ENCODE results near the gene TNS4. TPM values are rescaled to one million over a fixed set of nuclear protein-coding genes. Genes with fewer than 3 reads are reported as not detected.

The TNS4 gene
- total RNA-seq, 2 donors from 2014 or later = 0.89 to 2.5 TPM

- peak overlapping the region; percentile 41 for H3K27ac ChIP-seq (ENCODE audit: low read depth, low read length)
Observed at GRCh38 chr17:40458851-40459482, 42.5 kb downstream of the TNS4 start.

DNA sequence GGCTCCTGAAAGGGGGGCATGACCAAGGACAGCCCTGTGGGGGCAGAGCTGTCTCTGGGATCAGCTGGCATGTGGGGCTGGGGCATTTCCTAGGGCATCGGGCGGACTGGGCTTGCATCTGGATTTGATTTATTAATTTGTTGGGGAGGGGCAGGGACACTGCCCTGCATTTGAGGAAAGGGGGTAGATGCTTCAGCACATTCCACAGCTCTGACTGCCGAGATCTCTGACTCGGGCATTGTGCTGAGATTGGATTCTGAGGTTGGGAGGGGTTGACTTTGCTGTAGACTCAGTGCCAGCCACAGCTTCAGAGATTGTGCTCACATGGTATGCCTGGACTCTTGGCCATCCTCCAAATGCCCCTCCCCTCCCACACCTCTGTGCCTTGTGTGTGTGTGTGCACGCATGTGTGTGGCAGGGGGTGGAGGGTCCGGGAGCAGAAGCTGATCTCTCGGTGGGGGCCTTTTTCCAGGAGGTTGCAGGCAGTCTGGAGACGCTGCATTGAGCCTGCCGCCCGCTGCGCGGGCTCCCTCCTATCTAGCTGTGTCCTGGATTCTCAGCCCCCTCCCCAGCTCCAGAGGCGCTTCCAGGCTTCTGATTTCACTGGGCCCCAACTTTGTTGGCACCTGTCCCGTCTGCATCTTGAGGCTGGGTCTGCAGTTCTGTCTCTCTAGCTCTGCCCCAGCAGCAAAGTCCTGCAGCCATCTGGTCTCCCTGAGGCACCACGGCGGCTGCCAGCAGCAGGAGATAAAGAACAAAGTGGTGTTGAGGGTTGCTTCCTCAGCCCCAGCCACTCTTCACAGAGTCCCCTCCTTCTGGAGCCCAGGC, 43.2 kb downstream of the TNS4 start:
- H3K27ac ChIP-seq (ENCODE audit: low read depth, low read length) = peak overlapping the region; percentile 41
- H3K27me3 ChIP-seq (ENCODE audit: control insufficient read depth, insufficient read depth, low read length, poor library complexity, severe bottlenecking) = no peaks in the 10 kb centered on the region
- Mint-ChIP-seq H3K27me3 (ENCODE audit: insufficient read depth) (no peaks in the 10 kb centered on the region), H3K36me3 (ENCODE audit: low read depth) (peaks cover 28% of the 10 kb centered on the region), H3K4me3 (no peak overlapping the region), H3K27ac (peak overlapping the region; percentile 82), H3K9me3 (no peaks in the 10 kb centered on the region), H3K4me1 (peaks cover 19% of the 10 kb centered on the region)
- H3K9me3 ChIP-seq (ENCODE audit: control insufficient read depth, low read length) = no peaks in the 10 kb centered on the region
- H3K36me3 ChIP-seq (ENCODE audit: control insufficient read depth, insufficient read depth, low read length) = no peaks in the 10 kb centered on the region
- peaks cover 11% of the 10 kb centered on the region for H3K4me1 ChIP-seq (ENCODE audit: control insufficient read depth, insufficient read depth, low read length)
- WGBS, 2 experiments (ENCODE audit: insufficient coverage in 1 of 2, insufficient read length in 1 of 2) = 83 to 88% methylated on average over 4 to 16 of the region's 16 CpGs
- H3K4me3 ChIP-seq (ENCODE audit: low read length) = no peak overlapping the region
- DNase-seq = no peak
- no peak overlapping the region for H3K9ac ChIP-seq (ENCODE audit: extremely low read depth, low read length, poor library complexity, severe bottlenecking)
- TF ChIP-seq, protein P1, sequence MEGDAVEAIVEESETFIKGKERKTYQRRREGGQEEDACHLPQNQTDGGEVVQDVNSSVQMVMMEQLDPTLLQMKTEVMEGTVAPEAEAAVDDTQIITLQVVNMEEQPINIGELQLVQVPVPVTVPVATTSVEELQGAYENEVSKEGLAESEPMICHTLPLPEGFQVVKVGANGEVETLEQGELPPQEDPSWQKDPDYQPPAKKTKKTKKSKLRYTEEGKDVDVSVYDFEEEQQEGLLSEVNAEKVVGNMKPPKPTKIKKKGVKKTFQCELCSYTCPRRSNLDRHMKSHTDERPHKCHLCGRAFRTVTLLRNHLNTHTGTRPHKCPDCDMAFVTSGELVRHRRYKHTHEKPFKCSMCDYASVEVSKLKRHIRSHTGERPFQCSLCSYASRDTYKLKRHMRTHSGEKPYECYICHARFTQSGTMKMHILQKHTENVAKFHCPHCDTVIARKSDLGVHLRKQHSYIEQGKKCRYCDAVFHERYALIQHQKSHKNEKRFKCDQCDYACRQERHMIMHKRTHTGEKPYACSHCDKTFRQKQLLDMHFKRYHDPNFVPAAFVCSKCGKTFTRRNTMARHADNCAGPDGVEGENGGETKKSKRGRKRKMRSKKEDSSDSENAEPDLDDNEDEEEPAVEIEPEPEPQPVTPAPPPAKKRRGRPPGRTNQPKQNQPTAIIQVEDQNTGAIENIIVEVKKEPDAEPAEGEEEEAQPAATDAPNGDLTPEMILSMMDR (conservative IDR thresholded peaks at IDR 0.05) = no peak

More at GRCh38 chr17:40458851-40459482, 42.5 kb downstream of the TNS4 start:
- H3K4me1 ChIP-seq (ENCODE audit: control insufficient read depth, insufficient read depth, low read length) = peaks cover 11% of the 10 kb centered on the region
- WGBS, 2 experiments (ENCODE audit: insufficient coverage in 1 of 2, insufficient read length in 1 of 2) = 98 to 100% methylated on average over 4 to 12 of the region's 12 CpGs
- H3K9me3 ChIP-seq (ENCODE audit: control insufficient read depth, low read length) = no peaks in the 10 kb centered on the region
- H3K36me3 ChIP-seq (ENCODE audit: control insufficient read depth, insufficient read depth, low read length) = no peaks in the 10 kb centered on the region
- Mint-ChIP-seq H3K9me3 (no peaks in the 10 kb centered on the region), H3K4me1 (peaks cover 21% of the 10 kb centered on the region), H3K36me3 (ENCODE audit: low read depth) (peaks cover 22% of the 10 kb centered on the region), H3K27me3 (ENCODE audit: insufficient read depth) (no peaks in the 10 kb centered on the region), H3K4me3 (no peak overlapping the region), H3K27ac (peak overlapping the region; percentile 6)
- TF ChIP-seq, protein P1 (conservative IDR thresholded peaks at IDR 0.05) = no peak
- no peaks in the 10 kb centered on the region for H3K27me3 ChIP-seq (ENCODE audit: control insufficient read depth, insufficient read depth, low read length, poor library complexity, severe bottlenecking)
- no peak for DNase-seq
- no peak overlapping the region for H3K4me3 ChIP-seq (ENCODE audit: low read length)
- H3K9ac ChIP-seq (ENCODE audit: extremely low read depth, low read length, poor library complexity, severe bottlenecking) = no peak overlapping the region

- no peak for DNase-seq
- H3K9me3 ChIP-seq (ENCODE audit: control insufficient read depth, low read length) = no peaks in the 10 kb centered on the region
- Mint-ChIP-seq H3K4me1 (peaks cover 13% of the 10 kb centered on the region), H3K36me3 (ENCODE audit: low read depth) (peaks cover 32% of the 10 kb centered on the region), H3K9me3 (no peaks in the 10 kb centered on the region), H3K4me3 (no peak overlapping the region), H3K27ac (peak overlapping the region; percentile 82), H3K27me3 (ENCODE audit: insufficient read depth) (no peaks in the 10 kb centered on the region)
- no peaks in the 10 kb centered on the region for H3K27me3 ChIP-seq (ENCODE audit: control insufficient read depth, insufficient read depth, low read length, poor library complexity, severe bottlenecking)
- H3K9ac ChIP-seq (ENCODE audit: extremely low read depth, low read length, poor library complexity, severe bottlenecking) = no peak overlapping the region
- H3K4me3 ChIP-seq (ENCODE audit: low read length) = no peak overlapping the region
- no peak overlapping the region for H3K27ac ChIP-seq (ENCODE audit: low read depth, low read length)
- WGBS, 2 experiments (ENCODE audit: insufficient coverage in 1 of 2, insufficient read length in 1 of 2) = 94 to 100% methylated on average over 1 to 3 of the region's 3 CpGs
- TF ChIP-seq, protein P1 (conservative IDR thresholded peaks at IDR 0.05) = no peak
- peaks cover 11% of the 10 kb centered on the region for H3K4me1 ChIP-seq (ENCODE audit: control insufficient read depth, insufficient read depth, low read length)
- no peaks in the 10 kb centered on the region for H3K36me3 ChIP-seq (ENCODE audit: control insufficient read depth, insufficient read depth, low read length)
Observed at GRCh38 chr17:40457369-40457768, 44.1 kb downstream of the TNS4 start.

Measured in endodermal cell (in vitro differentiated cells).